ENCODE measurements around the gene TMEM208. TPM values are rescaled to one million over a fixed set of nuclear protein-coding genes. Genes with fewer than 3 reads are reported as not detected.

The TMEM208 gene
- total RNA-seq, 4 donors from 2014 or later: 20.8 to 40.3 (median 31.0) TPM

GRCh38 chr16:67246756-67247191, 19.8 kb downstream of the TMEM208 start:
- no peak for TF ChIP-seq POLR2A (IDR thresholded peaks at IDR 0.05)
- TF ChIP-seq, protein P1, sequence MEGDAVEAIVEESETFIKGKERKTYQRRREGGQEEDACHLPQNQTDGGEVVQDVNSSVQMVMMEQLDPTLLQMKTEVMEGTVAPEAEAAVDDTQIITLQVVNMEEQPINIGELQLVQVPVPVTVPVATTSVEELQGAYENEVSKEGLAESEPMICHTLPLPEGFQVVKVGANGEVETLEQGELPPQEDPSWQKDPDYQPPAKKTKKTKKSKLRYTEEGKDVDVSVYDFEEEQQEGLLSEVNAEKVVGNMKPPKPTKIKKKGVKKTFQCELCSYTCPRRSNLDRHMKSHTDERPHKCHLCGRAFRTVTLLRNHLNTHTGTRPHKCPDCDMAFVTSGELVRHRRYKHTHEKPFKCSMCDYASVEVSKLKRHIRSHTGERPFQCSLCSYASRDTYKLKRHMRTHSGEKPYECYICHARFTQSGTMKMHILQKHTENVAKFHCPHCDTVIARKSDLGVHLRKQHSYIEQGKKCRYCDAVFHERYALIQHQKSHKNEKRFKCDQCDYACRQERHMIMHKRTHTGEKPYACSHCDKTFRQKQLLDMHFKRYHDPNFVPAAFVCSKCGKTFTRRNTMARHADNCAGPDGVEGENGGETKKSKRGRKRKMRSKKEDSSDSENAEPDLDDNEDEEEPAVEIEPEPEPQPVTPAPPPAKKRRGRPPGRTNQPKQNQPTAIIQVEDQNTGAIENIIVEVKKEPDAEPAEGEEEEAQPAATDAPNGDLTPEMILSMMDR (IDR thresholded peaks at IDR 0.05): no peak
- intact Hi-C loops (cut with DNase I; ENCODE audit: low total_unique reads): no loop called here
- peak in 1 of 2 donors; percentile 91 for DNase-seq (ENCODE audit: low spot score in 2 of 2)
- peak overlapping the region; percentile 44 for H3K4me3 ChIP-seq (ENCODE audit: low read depth, poor library complexity, severe bottlenecking)
- 0% methylated on average over 13 to 15 of the region's 26 CpGs for WGBS, 2 donors

DNA sequence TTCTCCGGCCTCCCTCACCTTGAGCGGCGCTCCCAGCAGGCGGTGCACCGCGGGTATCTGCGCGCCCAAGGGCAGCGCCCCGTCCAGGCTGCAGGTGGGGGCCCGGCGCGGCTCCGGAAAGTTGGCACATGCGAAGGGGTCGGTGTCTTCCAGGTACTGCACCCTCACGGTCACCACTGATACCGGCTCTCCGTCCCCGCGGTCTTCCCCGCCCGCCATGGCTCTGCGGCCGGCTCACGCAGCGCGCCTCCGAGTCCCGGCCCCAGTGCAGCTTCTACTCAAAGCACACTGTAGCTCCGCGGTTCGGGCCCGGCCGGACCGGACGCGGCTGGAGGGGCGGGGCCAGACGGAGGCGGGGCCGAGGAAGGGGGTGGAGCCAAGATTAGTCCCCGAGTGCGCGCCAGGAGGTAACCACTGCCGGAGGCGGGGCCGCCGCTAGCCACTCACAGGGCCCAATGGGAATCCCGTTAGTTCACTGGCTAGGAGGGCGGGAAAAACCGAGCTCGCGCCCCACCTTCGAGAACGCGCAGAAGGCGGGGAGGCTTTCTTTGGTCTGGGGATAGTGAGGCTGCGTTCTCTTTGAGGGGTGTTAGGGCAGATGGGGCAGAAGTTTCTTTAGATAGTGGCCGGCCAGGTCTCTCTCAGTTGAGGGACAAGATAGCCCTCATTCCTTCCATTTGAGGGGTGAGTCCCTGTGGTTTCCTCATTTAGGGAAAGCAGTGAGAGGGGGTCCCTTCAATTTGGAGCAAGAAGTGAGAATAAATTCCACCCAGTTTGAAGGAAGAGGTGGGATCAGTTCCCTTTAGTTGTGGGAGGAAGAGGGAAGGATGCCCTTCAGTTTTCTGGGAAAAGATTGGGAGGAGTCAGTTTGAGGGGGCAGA, 20.5 kb downstream of the TMEM208 start, which contains the start of gene FHOD1:
Gene FHOD1, minus strand, starts transcription at position 290 of the 881 bp plus-strand sequence. Its CDS starts 71 bp downstream, at position 219.
- peak within 1 kb of the TSS; percentile 44 for H3K4me3 ChIP-seq (ENCODE audit: low read depth, poor library complexity, severe bottlenecking)
- intact Hi-C loops (cut with DNase I; ENCODE audit: low total_unique reads): no loop called here
- no peak for TF ChIP-seq POLR2A (IDR thresholded peaks at IDR 0.05)
- TF ChIP-seq, protein P1 (IDR thresholded peaks at IDR 0.05): peak in 1 of 3 donors; percentile 25
- WGBS, 2 donors: 0 to 1% methylated on average over 33 to 57 of the region's 60 CpGs
- peak; percentile 97 to 100 for DNase-seq (ENCODE audit: low spot score in 2 of 2)

GRCh38 chr16:67248073-67248400, 21.1 kb downstream of the TMEM208 start:
- intact Hi-C loops (cut with DNase I; ENCODE audit: low total_unique reads): no loop called here
- peak overlapping the region; percentile 9 for H3K4me3 ChIP-seq (ENCODE audit: low read depth, poor library complexity, severe bottlenecking)
- no peak for TF ChIP-seq POLR2A (IDR thresholded peaks at IDR 0.05)
- TF ChIP-seq, protein P1 (IDR thresholded peaks at IDR 0.05): no peak
- no peak for DNase-seq (ENCODE audit: low spot score in 2 of 2)
- 2% methylated on average over 5 to 7 of the region's 7 CpGs for WGBS, 2 donors

- intact Hi-C loops (cut with DNase I; ENCODE audit: low total_unique reads): no loop called here
- no peak for DNase-seq (ENCODE audit: low spot score in 2 of 2)
- H3K4me3 ChIP-seq (ENCODE audit: low read depth, poor library complexity, severe bottlenecking): peak within 1 kb of the TSS; percentile 9
- no peak for TF ChIP-seq POLR2A (IDR thresholded peaks at IDR 0.05)
- TF ChIP-seq, protein P1 (IDR thresholded peaks at IDR 0.05): no peak
- WGBS, 2 donors: 0 to 1% methylated on average over 36 to 50 of the region's 75 CpGs
Measured at GRCh38 chr16:67248401-67249177, 21.7 kb downstream of the TMEM208 start, which contains the start of gene SLC9A5. TSS of gene SLC9A5 (plus strand) at chr16:67248979. CDS start at chr16:67249015, 36 bp downstream.

- intact Hi-C loops (cut with DNase I; ENCODE audit: low total_unique reads): no loop called here
- no peak for TF ChIP-seq POLR2A (IDR thresholded peaks at IDR 0.05)
- TF ChIP-seq, protein P1 (IDR thresholded peaks at IDR 0.05): no peak
- DNase-seq (ENCODE audit: low spot score in 2 of 2): no peak
Measured at GRCh38 chr16:67249178-67250044, 22.5 kb downstream of the TMEM208 start.

More at GRCh38 chr16:67249178-67250044, 22.5 kb downstream of the TMEM208 start:
- 24 to 33% methylated on average over 16 to 22 of the region's 22 CpGs for WGBS, 2 donors
- peak overlapping the region; percentile 9 for H3K4me3 ChIP-seq (ENCODE audit: low read depth, poor library complexity, severe bottlenecking)
